ENCODE results near the gene TTC21B.

The TTC21B gene

GRCh38 chr2:165920748-165921147 lies 32.8 kb downstream of the TTC21B start:
- no peak for DNase-seq

GRCh38 chr2:165913636-165914035 lies 39.9 kb downstream of the TTC21B start:
- no peak for DNase-seq

DNA sequence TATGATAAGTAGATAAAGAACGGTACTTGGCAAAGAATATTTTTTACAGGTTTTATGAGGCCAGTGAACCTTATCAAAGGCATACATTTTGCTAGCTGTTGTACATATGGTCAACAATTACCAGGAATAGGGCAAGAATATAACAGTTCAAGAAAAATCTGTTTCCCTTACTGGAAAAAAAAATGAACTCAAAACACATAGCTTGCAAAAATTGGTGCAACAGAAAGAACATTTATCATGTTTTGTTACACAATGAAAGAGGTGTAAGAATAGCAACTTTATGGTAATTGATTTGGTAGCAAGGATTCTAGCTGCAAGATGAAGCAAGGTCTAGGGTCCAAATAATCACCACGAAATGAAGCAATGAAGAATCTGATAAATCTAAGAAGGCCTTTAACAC lies 41.6 kb downstream of the TTC21B start:
- DNase-seq = no peak

DNA sequence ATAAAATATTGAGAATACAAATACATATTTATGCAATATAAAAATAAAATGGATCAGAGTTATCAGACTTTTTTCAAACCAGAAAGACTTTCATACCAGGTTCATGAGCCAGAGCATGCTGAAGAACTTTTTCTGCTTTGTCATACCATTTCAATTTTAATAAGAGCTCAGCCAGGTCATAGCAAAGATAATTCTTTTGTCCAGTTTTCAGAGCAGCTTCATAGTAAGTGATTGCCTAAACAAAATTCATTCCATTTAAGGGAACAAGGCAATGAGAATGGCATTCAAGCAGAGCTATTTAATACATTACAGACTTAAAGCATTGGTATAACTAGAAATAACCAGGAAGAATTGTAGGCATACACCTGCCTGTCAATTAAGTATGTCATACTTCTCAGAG lies 42.3 kb downstream of the TTC21B start:
- no peak for DNase-seq

- no peak for DNase-seq
These were observed 44.1 kb downstream of the TTC21B start for GRCh38 chr2:165909466-165909865.

GRCh38 chr2:165905854-165906253 lies 47.7 kb downstream of the TTC21B start:
- no peak for DNase-seq

DNA sequence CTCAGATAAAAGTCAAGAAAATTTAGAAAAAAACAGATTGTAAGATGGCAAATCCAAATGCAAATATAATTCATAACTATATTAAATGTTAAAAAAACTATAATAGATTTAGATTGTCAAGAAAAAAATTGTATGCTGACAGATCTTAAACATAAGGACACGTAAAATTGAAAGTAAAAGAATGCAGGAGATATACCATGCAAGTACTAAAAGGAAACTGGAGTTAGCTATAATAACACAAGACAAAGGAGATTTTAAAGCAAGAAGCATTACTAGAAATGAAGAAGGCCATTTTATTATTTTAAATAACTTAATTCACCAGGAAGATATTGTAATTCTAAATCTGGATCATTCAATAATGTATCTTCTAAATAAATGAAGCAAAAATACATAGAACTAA lies 48.3 kb downstream of the TTC21B start:
- DNase-seq = no peak

DNA sequence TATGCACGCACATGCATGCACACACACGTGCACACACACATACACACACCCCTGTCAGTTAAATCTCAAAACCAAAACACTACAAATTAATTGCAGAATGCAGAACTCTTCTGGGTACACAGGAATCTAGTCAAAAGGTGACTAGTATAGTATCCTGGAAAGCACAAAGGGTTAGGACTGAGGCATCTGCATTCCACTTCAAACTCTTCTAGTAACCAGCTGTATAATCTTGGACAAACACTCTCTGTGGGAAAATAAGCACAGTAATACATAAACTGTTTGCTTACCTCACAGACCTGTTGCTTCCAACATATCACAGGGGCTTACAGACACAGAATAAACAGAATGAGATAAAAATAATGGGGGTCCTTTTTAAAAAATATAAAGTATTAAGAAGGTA lies 49.1 kb downstream of the TTC21B start:
- DNase-seq = no peak

DNA sequence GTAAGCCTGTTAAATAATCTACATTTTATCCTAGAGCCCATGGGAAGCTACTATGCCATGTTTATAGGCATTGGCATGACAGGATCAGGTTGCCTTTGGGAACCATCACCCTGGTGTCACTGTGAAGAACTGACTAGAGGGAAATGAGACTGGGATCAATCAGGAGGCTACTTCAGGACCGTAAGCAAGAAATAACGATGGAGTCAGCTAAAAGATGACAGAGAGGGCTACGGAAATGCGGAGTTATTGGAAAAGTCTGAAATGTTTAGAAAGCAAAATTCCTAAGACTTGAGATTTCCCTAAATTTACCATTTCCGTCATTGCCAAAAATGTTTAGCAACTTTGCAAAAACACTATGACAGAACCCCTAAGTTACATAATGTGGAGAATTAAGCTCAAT lies 50.2 kb downstream of the TTC21B start:
- no peak for DNase-seq

GRCh38 chr2:165902934-165903333 lies 50.6 kb downstream of the TTC21B start:
- no peak for DNase-seq

- no peak for DNase-seq
These were observed 51.8 kb downstream of the TTC21B start for GRCh38 chr2:165901620-165902298.

GRCh38 chr2:165899311-165899710 lies 54.3 kb downstream of the TTC21B start:
- DNase-seq = no peak

GRCh38 chr2:165898381-165898780 lies 55.2 kb downstream of the TTC21B start:
- DNase-seq = no peak

GRCh38 chr2:165897726-165898125 lies 55.9 kb downstream of the TTC21B start:
- DNase-seq = peak; percentile 19

- no peak for DNase-seq
These were observed 56.5 kb downstream of the TTC21B start for GRCh38 chr2:165897074-165897473.

- DNase-seq = no peak
These were observed 57.6 kb downstream of the TTC21B start for GRCh38 chr2:165895974-165896373.

GRCh38 chr2:165893556-165893955 lies 60.0 kb downstream of the TTC21B start:
- DNase-seq = no peak

DNA sequence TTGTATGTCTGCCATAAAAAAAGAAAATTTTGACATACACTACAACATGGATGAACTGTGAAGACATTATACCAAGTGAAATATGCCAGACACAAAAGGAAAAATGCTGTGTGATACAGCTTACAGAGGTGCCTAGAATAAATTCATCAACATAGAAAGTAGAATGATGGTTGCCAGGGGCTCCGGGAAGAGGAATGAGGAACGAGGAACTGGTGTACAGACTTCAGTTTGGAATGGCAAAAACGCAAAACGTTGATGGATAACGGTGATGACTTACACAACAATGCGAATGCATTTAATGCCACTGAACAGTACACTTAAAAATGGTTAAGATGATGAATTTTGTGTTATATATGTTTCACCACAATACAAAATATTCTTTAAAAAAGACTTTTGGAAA lies 61.0 kb downstream of the TTC21B start:
- DNase-seq = no peak

- no peak for DNase-seq
These were observed 61.6 kb downstream of the TTC21B start for GRCh38 chr2:165891943-165892342.

- DNase-seq = no peak
These were observed 62.2 kb downstream of the TTC21B start for GRCh38 chr2:165891345-165891744.

- DNase-seq = no peak
These were observed 63.8 kb downstream of the TTC21B start for GRCh38 chr2:165889798-165890197.

GRCh38 chr2:165889158-165889557 lies 64.4 kb downstream of the TTC21B start:
- DNase-seq = no peak

- no peak for DNase-seq
These were observed 65.4 kb downstream of the TTC21B start for GRCh38 chr2:165888171-165888570.

- DNase-seq = no peak
These were observed 67.0 kb downstream of the TTC21B start for GRCh38 chr2:165886487-165887146.
